WTC11 (cell line): ENCODE data around the gene SDC1.

ENCODE experiments used
- CTCF ChIP-seq: fragments of 200-600 bp; IDR thresholded peaks from 2 replicates; pipeline ENCODE4 v1.8.0; 2022; ENCODE audit warnings: antibody characterized with exemption
- MAX ChIP-seq: sonication (generic); formaldehyde crosslinking; IDR thresholded peaks from 2 replicates; pipeline ENCODE4 v1.8.0; 2022; ENCODE audit warnings: mild to moderate bottlenecking, missing genetic modification reagents
- ZBTB21 ChIP-seq: sonication (generic); formaldehyde crosslinking; IDR thresholded peaks from 2 replicates; pipeline ENCODE4 v1.8.1; 2023; ENCODE audit warnings: mild to moderate bottlenecking, missing genetic modification reagents, borderline replicate concordance
- ZSCAN18 ChIP-seq: fragments of 250-450 bp; sonication (Bioruptor Pico); IDR thresholded peaks from 2 replicates; pipeline ENCODE4 v2.1.2; 2022; ENCODE audit warnings: mild to moderate bottlenecking, moderate library complexity

- TF ChIP-seq ZBTB21 = no peak
- TF ChIP-seq ZSCAN18 (CRISPR knock-in tag) = no peak
- TF ChIP-seq CTCF = no peak
- TF ChIP-seq MAX = no peak
Measured at GRCh38 chr2:20267529-20267928, 42.6 kb upstream of the SDC1 start.
